ENCODE data around the gene APP.

GRCh38 chr21:26097475-26097874 is 73.1 kb downstream of the APP start:
- TF ChIP-seq PATZ1 (CRISPR knock-in tag; IDR thresholded peaks at IDR 0.05; ENCODE audit: borderline replicate concordance) = no peak
- TF ChIP-seq BACH2 (CRISPR knock-in tag; IDR thresholded peaks at IDR 0.05; ENCODE audit: borderline replicate concordance) = no peak
- TF ChIP-seq RARB (CRISPR knock-in tag; IDR thresholded peaks at IDR 0.05) = no peak
- TF ChIP-seq ZFP3 (CRISPR knock-in tag; IDR thresholded peaks at IDR 0.05) = no peak
- TF ChIP-seq GLIS3 (CRISPR knock-in tag; IDR thresholded peaks at IDR 0.05) = no peak
- TF ChIP-seq ESRRG (CRISPR knock-in tag; IDR thresholded peaks at IDR 0.05) = no peak
- no peak for TF ChIP-seq TCF4 (CRISPR knock-in tag; IDR thresholded peaks at IDR 0.05; ENCODE audit: borderline replicate concordance)
- no peak for TF ChIP-seq CSDC2 (CRISPR knock-in tag; IDR thresholded peaks at IDR 0.05)
- TF ChIP-seq PPARA (CRISPR knock-in tag; IDR thresholded peaks at IDR 0.05; ENCODE audit: borderline replicate concordance) = no peak
- no peak for TF ChIP-seq ZFP30 (CRISPR knock-in tag; IDR thresholded peaks at IDR 0.05)
- no peak for TF ChIP-seq ZNF565 (CRISPR knock-in tag; conservative IDR thresholded peaks at IDR 0.05; ENCODE audit: low read depth)
